Esophagus (tissue), 2 donors: ENCODE data around the gene TTLL12. TPM values are rescaled to one million over a fixed set of nuclear protein-coding genes. Genes with fewer than 3 reads are reported as not detected.

Experiments used
- H3K27ac ChIP-seq, 2 donors: one replicate each; pipeline ENCODE4 v1.5.1; 2013; ENCODE audit warnings: low read depth in 2 of 2, mild to moderate bottlenecking in 2 of 2, inconsistent platforms in 1 of 2, low read length in 1 of 2, moderate library complexity in 1 of 2
- H3K27me3 ChIP-seq, 2 donors: one replicate each; pipeline ENCODE4 v1.6.1; 2013; ENCODE audit warnings: low read length in 2 of 2, control low read depth in 1 of 2, mild to moderate bottlenecking in 1 of 2; ENCODE audit not compliant: insufficient read depth in 2 of 2, control insufficient read depth in 1 of 2
- H3K36me3 ChIP-seq, 2 donors: one replicate each; pipeline ENCODE4 v1.6.1; 2013; ENCODE audit warnings: low read length in 1 of 2; ENCODE audit not compliant: control insufficient read depth in 2 of 2, insufficient read depth in 2 of 2
- H3K4me1 ChIP-seq, 2 donors: one replicate each; pipeline ENCODE4 v1.6.1; 2013; ENCODE audit warnings: low read length in 1 of 2; ENCODE audit not compliant: control insufficient read depth in 2 of 2, insufficient read depth in 2 of 2
- H3K4me3 ChIP-seq, 2 donors: one replicate each; pipeline ENCODE4 v1.5.1; 2013; ENCODE audit warnings: low read length in 2 of 2, mild to moderate bottlenecking in 2 of 2, low read depth in 1 of 2, moderate library complexity in 1 of 2
- H3K9me3 ChIP-seq, 2 donors: one replicate each; pipeline ENCODE4 v1.6.1; 2013; ENCODE audit warnings: mild to moderate bottlenecking in 2 of 2, low read depth in 1 of 2, low read length in 1 of 2, moderate library complexity in 1 of 2; ENCODE audit not compliant: control insufficient read depth in 2 of 2, insufficient read depth in 1 of 2
- WGBS, 2 donors: extraction: QIAGEN DNeasy Blood & Tissue Kit; methylation state at CpG; one replicate each; pipeline ENCODE4 v1.1.7; 2013; 5-methylcytosine and 5-hydroxymethylcytosine counted together
- polyA plus RNA-seq, 2 donors: library from polyadenylated mRNA; stranded (reverse); fragments of 200-250 nt; gene quantifications; one replicate each; pipeline ENCODE4 v1.2.3, GENCODE V29; 2013
- donor health status: healthy with polysubstance abuse.
- donor health status: Bipolar disorder and iron deficiency.

The TTLL12 gene
- polyA plus RNA-seq, 2 donors: 79.5 to 96.4 TPM

GRCh38 chr22:43179146-43179910 is 7.6 kb downstream of the TTLL12 start:
- Histone ChIP-seq H3K27me3 (no peaks in the 10 kb centered on the region), H3K36me3 (peaks cover 16 to 66% of the 10 kb centered on the region in 2 donors), H3K4me1 (peaks cover under 1 to 26% of the 10 kb centered on the region in 2 donors), H3K27ac (no peak overlapping the region), H3K4me3 (no peak overlapping the region), H3K9me3 (no peaks in the 10 kb centered on the region)
- 96% methylated on average over 25 of the region's 25 CpGs for WGBS, 2 donors

GRCh38 chr22:43177479-43177878 is 9.5 kb downstream of the TTLL12 start:
- Histone ChIP-seq H3K4me1 (peaks cover 0 to 21% of the 10 kb centered on the region in 2 donors), H3K4me3 (no peak overlapping the region), H3K27ac (no peak overlapping the region), H3K36me3 (peaks cover 16 to 69% of the 10 kb centered on the region in 2 donors), H3K9me3 (no peaks in the 10 kb centered on the region), H3K27me3 (no peaks in the 10 kb centered on the region)
- WGBS, 2 donors: 81 to 84% methylated on average over 7 of the region's 7 CpGs

- peaks cover 18 to 71% of the 10 kb centered on the region in 2 donors for H3K36me3 ChIP-seq
Measured at GRCh38 chr22:43176090-43176489, 10.8 kb downstream of the TTLL12 start.

GRCh38 chr22:43174941-43175531 is 11.9 kb downstream of the TTLL12 start:
- H3K4me3 ChIP-seq: no peak overlapping the region
- peaks cover 16 to 72% of the 10 kb centered on the region in 2 donors for H3K36me3 ChIP-seq
- 54 to 66% methylated on average over 9 of the region's 9 CpGs for WGBS, 2 donors
- peaks cover 0 to 35% of the 10 kb centered on the region in 2 donors for H3K4me1 ChIP-seq
- no peaks in the 10 kb centered on the region for H3K27me3 ChIP-seq
- peak overlapping the region; percentile 69 to 91 for H3K27ac ChIP-seq
- no peaks in the 10 kb centered on the region for H3K9me3 ChIP-seq

More at GRCh38 chr22:43176090-43176489, 10.8 kb downstream of the TTLL12 start:
- Histone ChIP-seq H3K27ac (peak overlapping the region; percentile 22 to 91), H3K4me3 (no peak overlapping the region), H3K27me3 (no peaks in the 10 kb centered on the region), H3K9me3 (no peaks in the 10 kb centered on the region), H3K4me1 (peaks cover 0 to 29% of the 10 kb centered on the region in 2 donors)
- 68 to 79% methylated on average over 15 of the region's 15 CpGs for WGBS, 2 donors

- peaks cover 12 to 71% of the 10 kb centered on the region in 2 donors for H3K36me3 ChIP-seq
Measured at GRCh38 chr22:43173976-43174720, 12.8 kb downstream of the TTLL12 start.

GRCh38 chr22:43173566-43173965 is 13.4 kb downstream of the TTLL12 start:
- peaks cover 7 to 71% of the 10 kb centered on the region in 2 donors for H3K36me3 ChIP-seq
- peak overlapping the region in 1 of 2 donors; percentile 91 for H3K27ac ChIP-seq
- H3K9me3 ChIP-seq: no peaks in the 10 kb centered on the region
- H3K4me1 ChIP-seq: peaks cover 0 to 34% of the 10 kb centered on the region in 2 donors
- whole genome bisulfite sequencing, 2 donors: 92 to 95% methylated on average over 9 of the region's 9 CpGs
- no peaks in the 10 kb centered on the region for H3K27me3 ChIP-seq
- H3K4me3 ChIP-seq: no peak overlapping the region

More at GRCh38 chr22:43173976-43174720, 12.8 kb downstream of the TTLL12 start:
- Histone ChIP-seq H3K4me3 (no peak overlapping the region), H3K4me1 (peaks cover 0 to 36% of the 10 kb centered on the region in 2 donors), H3K9me3 (no peaks in the 10 kb centered on the region), H3K27me3 (no peaks in the 10 kb centered on the region), H3K27ac (peak overlapping the region; percentile 69 to 91)
- 71 to 76% methylated on average over 39 of the region's 39 CpGs for WGBS, 2 donors

GRCh38 chr22:43172191-43172590 is 14.7 kb downstream of the TTLL12 start:
- Histone ChIP-seq H3K4me1 (peaks cover 0 to 34% of the 10 kb centered on the region in 2 donors), H3K27ac (peak overlapping the region; percentile 57 to 86), H3K9me3 (no peaks in the 10 kb centered on the region), H3K4me3 (no peak overlapping the region), H3K36me3 (peaks cover 7 to 74% of the 10 kb centered on the region in 2 donors), H3K27me3 (no peaks in the 10 kb centered on the region)
- WGBS, 2 donors: 96 to 97% methylated on average over 19 of the region's 19 CpGs

- Histone ChIP-seq H3K9me3 (no peaks in the 10 kb centered on the region), H3K27ac (peak overlapping the region; percentile 69 to 86), H3K4me1 (peaks cover 0 to 34% of the 10 kb centered on the region in 2 donors), H3K27me3 (no peaks in the 10 kb centered on the region), H3K4me3 (peak overlapping the region in 1 of 2 donors; percentile 23), H3K36me3 (peaks cover 7 to 72% of the 10 kb centered on the region in 2 donors)
- WGBS, 2 donors: 67 to 72% methylated on average over 12 of the region's 12 CpGs
Measured at GRCh38 chr22:43171607-43172006, 15.3 kb downstream of the TTLL12 start.

GRCh38 chr22:43171019-43171491 is 15.9 kb downstream of the TTLL12 start:
- Histone ChIP-seq H3K27me3 (no peaks in the 10 kb centered on the region), H3K27ac (peak overlapping the region; percentile 69 to 75), H3K36me3 (peaks cover 7 to 72% of the 10 kb centered on the region in 2 donors), H3K4me3 (peak overlapping the region in 1 of 2 donors; percentile 23), H3K9me3 (no peaks in the 10 kb centered on the region), H3K4me1 (peaks cover 0 to 33% of the 10 kb centered on the region in 2 donors)
- WGBS, 2 donors: 79 to 84% methylated on average over 14 of the region's 14 CpGs
